HL-60 (cell line): ENCODE results near the gene ADH6.

Source experiments
- DNase-seq, 2 experiments: peaks; one replicate each; pipeline ENCODE4 v3.0.0-alpha.2; 2010 to 2020; ENCODE audit warnings: low read depth in 1 of 2, low spot score in 1 of 2
- H3K27ac ChIP-seq: fragments of 250-450 bp; sonication (Bioruptor Pico); replicated peaks from 2 replicates; pipeline ENCODE4 v1.5.1; 2020; ENCODE audit warnings: mild to moderate bottlenecking, moderate library complexity
- H3K27me3 ChIP-seq: fragments of 250-450 bp; sonication (Bioruptor Pico); 2 replicates; pipeline ENCODE4 v1.5.1; 2021; ENCODE audit warnings: mild to moderate bottlenecking, moderate library complexity; ENCODE audit not compliant: insufficient read depth, poor library complexity, severe bottlenecking
- H3K4me3 ChIP-seq: replicated peaks from 2 replicates; pipeline ENCODE4 v1.5.1; 2011; ENCODE audit warnings: mild to moderate bottlenecking, control low read depth, low read length; ENCODE audit not compliant: insufficient read depth
- CTCF ChIP-seq: IDR thresholded peaks from one replicate; pipeline ENCODE4 v1.5.1; 2011; ENCODE audit warnings: low read length, control low read depth, inconsistent platforms; ENCODE audit not compliant: insufficient read depth
- GABPA ChIP-seq: IDR thresholded peaks from 2 replicates; pipeline ENCODE4 v1.6.1; 2012; ENCODE audit warnings: low read depth
- POLR2AphosphoS5 ChIP-seq: IDR thresholded peaks from 2 replicates; pipeline ENCODE4 v1.6.1; 2012; ENCODE audit warnings: low read depth
- REST ChIP-seq: IDR thresholded peaks from 2 replicates; pipeline ENCODE4 v1.6.1; 2012; ENCODE audit warnings: low read depth; ENCODE audit not compliant: insufficient replicate concordance
- SPI1 ChIP-seq: IDR thresholded peaks from 2 replicates; pipeline ENCODE4 v1.6.1; 2012; ENCODE audit warnings: low read depth, mild to moderate bottlenecking, borderline replicate concordance
- long read RNA-seq: library from polyadenylated mRNA; unstranded; transcript quantifications from one replicate; pipeline ENCODE4 v2.0.0, GENCODE V29; 2020

Gene ADH6
- long read RNA-seq = 0 reads

- Histone ChIP-seq H3K27ac (no peak within 1 kb of the TSS), H3K4me3 (no peak within 1 kb of the TSS), H3K27me3 (no peaks in the 10 kb centered on the region)
- no peak for DNase-seq
- no peak for TF ChIP-seq GABPA
- TF ChIP-seq POLR2AphosphoS5 = no peak
- no peak for TF ChIP-seq SPI1
- TF ChIP-seq REST = no peak
- no peak for TF ChIP-seq CTCF
These were observed at the start of gene ADH6 for GRCh38 chr4:99219072-99219471. TSS of gene ADH6 (minus strand) at chr4:99219246. CDS start at chr4:99219152, 94 bp downstream.

GRCh38 chr4:99264927-99265326 is 45.9 kb upstream of the ADH6 start:
- no peak for TF ChIP-seq REST
- no peak for TF ChIP-seq CTCF
- TF ChIP-seq SPI1 = no peak
- no peak for TF ChIP-seq GABPA
- TF ChIP-seq POLR2AphosphoS5 = no peak
- DNase-seq = no peak
- H3K27ac ChIP-seq = no peak overlapping the region

GRCh38 chr4:99252746-99253145 is 33.7 kb upstream of the ADH6 start:
- no peaks in the 10 kb centered on the region for H3K27me3 ChIP-seq

More at GRCh38 chr4:99264927-99265326, 45.9 kb upstream of the ADH6 start:
- H3K4me3 ChIP-seq = no peak overlapping the region
- H3K27me3 ChIP-seq = no peaks in the 10 kb centered on the region

More at GRCh38 chr4:99252746-99253145, 33.7 kb upstream of the ADH6 start:
- TF ChIP-seq GABPA (no peak), CTCF (no peak), REST (no peak), SPI1 (no peak), POLR2AphosphoS5 (no peak)
- no peak for DNase-seq
- no peak overlapping the region for H3K27ac ChIP-seq
- H3K4me3 ChIP-seq = no peak overlapping the region
